Effector memory CD8-positive, alpha-beta T cell (primary cell): ENCODE results near the gene LSM14B.

ENCODE experiments used
- ATAC-seq: fragments of 150-1000 bp; cut with Tn5 transposase; replicated peaks from 2 replicates; pipeline ENCODE4 v1.10.0; 2021; ENCODE audit warnings: mild to moderate bottlenecking, moderate library complexity
- DNase-seq, 3 experiments: peaks; one replicate each; pipeline ENCODE4 v3.0.0; 2021
- H3K27ac Mint-ChIP-seq, 2 donors: one replicate each; pipeline ENCODE4 v1.8.0; 2022; ENCODE audit warnings: mild to moderate bottlenecking in 2 of 2, mixed read lengths in 2 of 2, moderate library complexity in 2 of 2
- H3K27me3 Mint-ChIP-seq, 2 donors: one replicate each; pipeline ENCODE4 v1.8.0; 2022; ENCODE audit warnings: mixed read lengths in 2 of 2
- H3K36me3 Mint-ChIP-seq: one replicate; pipeline ENCODE4 v1.8.0; 2022; ENCODE audit warnings: mild to moderate bottlenecking, moderate library complexity, mixed read lengths; ENCODE audit not compliant: insufficient read depth
- H3K4me1 Mint-ChIP-seq, 2 donors: one replicate each; pipeline ENCODE4 v1.8.0; 2022; ENCODE audit warnings: low read depth in 2 of 2, mixed read lengths in 2 of 2
- H3K4me3 Mint-ChIP-seq, 2 donors: one replicate each; pipeline ENCODE4 v1.8.0; 2022; ENCODE audit warnings: mild to moderate bottlenecking in 2 of 2, mixed read lengths in 2 of 2, moderate library complexity in 2 of 2
- H3K9me3 Mint-ChIP-seq, 2 donors: one replicate each; pipeline ENCODE4 v1.8.0; 2022; ENCODE audit warnings: mixed read lengths in 2 of 2

The LSM14B gene

DNA sequence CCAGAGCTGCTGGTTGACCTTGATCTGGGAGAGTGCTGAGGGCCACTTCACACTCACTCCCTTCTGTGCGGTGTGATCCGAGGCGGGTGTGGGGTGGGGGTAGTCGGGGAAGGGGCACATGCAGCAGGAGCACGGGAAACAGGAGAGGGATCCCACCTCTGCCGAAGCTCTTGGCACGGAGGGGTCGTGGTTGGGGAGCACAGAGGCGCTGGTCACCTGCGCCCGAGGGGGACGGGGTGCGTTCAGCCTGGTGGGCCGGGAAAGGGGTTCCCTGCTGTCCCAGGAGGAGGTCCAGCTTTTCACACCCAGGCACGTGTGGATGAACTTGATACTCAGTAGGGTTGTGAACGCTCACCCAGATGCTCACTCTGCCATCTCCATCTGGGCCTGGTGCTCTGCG lies 38.6 kb downstream of the LSM14B start:
- no peaks in the 10 kb centered on the region for H3K27me3 Mint-ChIP-seq
- H3K9me3 Mint-ChIP-seq = no peaks in the 10 kb centered on the region
- peaks cover 54% of the 10 kb centered on the region for H3K36me3 Mint-ChIP-seq
- no peak overlapping the region for H3K4me3 Mint-ChIP-seq
- DNase-seq = no peak
- ATAC-seq = no peak
- H3K27ac Mint-ChIP-seq = no peak overlapping the region
- peaks cover 6 to 15% of the 10 kb centered on the region in 2 donors for H3K4me1 Mint-ChIP-seq

DNA sequence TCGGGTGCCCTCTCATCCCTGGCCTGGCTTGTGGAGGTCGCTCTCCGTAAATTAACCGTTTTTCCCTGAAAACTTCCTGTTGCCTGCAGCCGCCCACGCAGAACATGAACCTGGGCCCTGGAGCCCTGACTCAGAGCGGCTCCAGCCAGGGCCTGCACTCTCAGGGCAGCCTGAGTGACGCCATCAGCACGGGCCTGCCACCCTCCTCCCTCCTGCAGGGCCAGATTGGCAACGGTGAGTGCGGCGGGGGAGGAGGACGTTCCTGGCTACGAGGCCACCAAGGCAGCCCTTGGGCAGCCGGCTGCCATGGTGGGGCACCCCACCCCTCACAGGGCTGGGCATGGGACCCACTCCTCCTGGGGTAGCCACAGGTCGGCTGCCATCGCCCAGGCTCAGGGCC lies 39.1 kb downstream of the LSM14B start:
- no peaks in the 10 kb centered on the region for H3K27me3 Mint-ChIP-seq
- H3K9me3 Mint-ChIP-seq = no peaks in the 10 kb centered on the region
- DNase-seq = no peak
- H3K4me1 Mint-ChIP-seq = peaks cover 5 to 10% of the 10 kb centered on the region in 2 donors
- no peak overlapping the region for H3K4me3 Mint-ChIP-seq
- no peak overlapping the region for H3K27ac Mint-ChIP-seq
- peaks cover 52% of the 10 kb centered on the region for H3K36me3 Mint-ChIP-seq
- no peak for ATAC-seq

- ATAC-seq (no peak), DNase-seq (no peak)
- Mint-ChIP-seq H3K4me3 (no peak overlapping the region), H3K27me3 (no peaks in the 10 kb centered on the region), H3K4me1 (peaks cover 5 to 10% of the 10 kb centered on the region in 2 donors), H3K9me3 (no peaks in the 10 kb centered on the region), H3K36me3 (peaks cover 48% of the 10 kb centered on the region), H3K27ac (no peak overlapping the region)
Observed at GRCh38 chr20:62162765-62163484, 40.6 kb downstream of the LSM14B start.

- DNase-seq (no peak), ATAC-seq (no peak)
- no peaks in the 10 kb centered on the region for H3K9me3 Mint-ChIP-seq
- no peak overlapping the region for H3K4me3 Mint-ChIP-seq
- no peaks in the 10 kb centered on the region for H3K27me3 Mint-ChIP-seq
- H3K27ac Mint-ChIP-seq = no peak overlapping the region
- peaks cover 48% of the 10 kb centered on the region for H3K36me3 Mint-ChIP-seq
- H3K4me1 Mint-ChIP-seq = peaks cover 5 to 9% of the 10 kb centered on the region in 2 donors
Observed at GRCh38 chr20:62163485-62163865, 41.2 kb downstream of the LSM14B start.

- no peak for ATAC-seq
- H3K36me3 Mint-ChIP-seq = peaks cover 43% of the 10 kb centered on the region
- H3K9me3 Mint-ChIP-seq = no peaks in the 10 kb centered on the region
Observed at GRCh38 chr20:62163986-62164762, 41.9 kb downstream of the LSM14B start.

DNA sequence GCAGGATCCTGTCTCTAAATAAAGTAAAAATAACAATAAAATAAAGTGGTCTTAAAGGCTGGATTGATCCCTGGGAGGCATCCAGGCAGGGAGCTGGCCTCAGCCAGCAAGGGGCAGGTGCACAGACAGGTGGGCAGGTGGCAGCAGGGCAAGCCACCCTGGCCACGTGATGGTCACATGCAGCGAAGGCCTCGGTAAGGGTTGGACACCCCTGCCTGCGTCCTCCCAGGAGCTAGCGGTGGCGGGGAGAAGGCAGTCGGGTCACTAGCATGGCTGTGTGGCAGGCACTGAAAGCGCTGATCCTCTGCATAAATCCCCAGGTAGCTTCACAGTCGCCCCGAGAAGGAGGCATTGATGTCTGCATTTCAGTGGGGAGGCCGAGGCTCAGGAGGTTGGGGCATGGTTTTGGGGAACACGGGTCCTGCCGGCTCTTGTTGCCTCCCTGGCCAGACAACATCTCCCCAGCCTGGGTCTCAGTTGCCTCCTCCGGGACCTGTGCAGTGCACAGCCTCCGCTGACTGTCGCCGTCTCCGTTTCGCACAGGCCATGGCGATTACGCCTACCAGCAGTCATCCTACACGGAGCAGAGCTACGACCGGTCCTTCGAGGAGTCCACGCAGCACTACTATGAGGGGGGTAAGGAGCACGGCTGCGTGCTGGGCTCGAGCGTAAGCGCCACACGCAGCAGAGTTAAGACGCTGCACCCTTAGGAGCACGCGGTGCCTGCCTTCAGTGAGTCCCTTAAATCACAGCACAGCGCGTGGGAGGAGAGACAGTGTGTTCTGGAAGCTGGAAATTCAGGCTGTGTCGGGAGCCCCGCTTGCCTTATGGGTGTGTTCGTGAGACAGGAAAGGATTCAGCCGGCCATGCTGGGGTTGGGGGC lies 42.8 kb downstream of the LSM14B start:
- no peak for ATAC-seq
- peak overlapping the region in 1 of 2 donors; percentile 26 for H3K27ac Mint-ChIP-seq

More at GRCh38 chr20:62163986-62164762, 41.9 kb downstream of the LSM14B start:
- no peak for DNase-seq
- peaks cover 5 to 7% of the 10 kb centered on the region in 2 donors for H3K4me1 Mint-ChIP-seq
- peak overlapping the region in 1 of 2 donors; percentile 10 for H3K27ac Mint-ChIP-seq
- no peak overlapping the region for H3K4me3 Mint-ChIP-seq
- H3K27me3 Mint-ChIP-seq = no peaks in the 10 kb centered on the region

GRCh38 chr20:62165762-62166399 lies 43.6 kb downstream of the LSM14B start:
- Mint-ChIP-seq H3K36me3 (peaks cover 33% of the 10 kb centered on the region), H3K27ac (no peak overlapping the region), H3K27me3 (no peaks in the 10 kb centered on the region), H3K9me3 (no peaks in the 10 kb centered on the region), H3K4me3 (no peak overlapping the region), H3K4me1 (no peaks in the 10 kb centered on the region)
- ATAC-seq (no peak), DNase-seq (no peak)

More for the DNA sequence above, 42.8 kb downstream of the LSM14B start:
- DNase-seq = no peak
- H3K9me3 Mint-ChIP-seq = no peaks in the 10 kb centered on the region
- no peaks in the 10 kb centered on the region for H3K4me1 Mint-ChIP-seq
- H3K36me3 Mint-ChIP-seq = peaks cover 41% of the 10 kb centered on the region
- H3K27me3 Mint-ChIP-seq = no peaks in the 10 kb centered on the region
- no peak overlapping the region for H3K4me3 Mint-ChIP-seq

- ATAC-seq = no peak
- Mint-ChIP-seq H3K9me3 (no peaks in the 10 kb centered on the region), H3K4me1 (no peaks in the 10 kb centered on the region), H3K36me3 (peaks cover 30% of the 10 kb centered on the region), H3K27ac (no peak overlapping the region), H3K27me3 (no peaks in the 10 kb centered on the region), H3K4me3 (no peak overlapping the region)
- DNase-seq = no peak
Observed at GRCh38 chr20:62167474-62167873, 45.2 kb downstream of the LSM14B start.

DNA sequence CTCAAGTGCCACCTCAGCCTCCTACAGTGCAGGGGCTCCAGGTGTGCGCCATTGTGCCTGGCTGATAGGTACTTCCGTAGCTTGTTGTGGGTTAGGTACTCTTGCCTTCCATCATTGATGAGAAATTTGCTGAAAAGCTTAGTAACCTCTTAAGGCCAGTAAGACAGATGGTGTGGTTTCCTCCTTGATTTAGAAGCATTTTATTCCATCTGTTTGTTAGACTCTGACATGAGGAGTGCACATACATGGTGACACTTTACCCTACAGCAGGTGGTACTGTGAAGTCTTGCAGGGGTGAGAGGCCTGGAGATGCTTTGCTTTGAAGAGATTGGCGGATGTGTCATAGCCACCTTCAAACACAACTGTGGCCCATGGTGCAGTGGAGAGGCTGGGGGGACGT lies 45.8 kb downstream of the LSM14B start:
- H3K4me3 Mint-ChIP-seq = no peak overlapping the region
- H3K4me1 Mint-ChIP-seq = no peaks in the 10 kb centered on the region
- H3K36me3 Mint-ChIP-seq = peaks cover 26% of the 10 kb centered on the region
- H3K9me3 Mint-ChIP-seq = no peaks in the 10 kb centered on the region
- H3K27me3 Mint-ChIP-seq = no peaks in the 10 kb centered on the region
- DNase-seq = no peak
- no peak overlapping the region for H3K27ac Mint-ChIP-seq
- no peak for ATAC-seq

GRCh38 chr20:62168890-62169435 lies 46.7 kb downstream of the LSM14B start:
- no peak for DNase-seq
- H3K36me3 Mint-ChIP-seq = peaks cover 22% of the 10 kb centered on the region
- H3K4me3 Mint-ChIP-seq = no peak overlapping the region
- no peaks in the 10 kb centered on the region for H3K27me3 Mint-ChIP-seq
- H3K9me3 Mint-ChIP-seq = no peaks in the 10 kb centered on the region
- ATAC-seq = no peak
- no peaks in the 10 kb centered on the region for H3K4me1 Mint-ChIP-seq
- H3K27ac Mint-ChIP-seq = no peak overlapping the region

GRCh38 chr20:62170536-62170935 lies 48.3 kb downstream of the LSM14B start:
- Mint-ChIP-seq H3K4me3 (no peak overlapping the region), H3K36me3 (peaks cover 19% of the 10 kb centered on the region), H3K9me3 (no peaks in the 10 kb centered on the region), H3K4me1 (no peaks in the 10 kb centered on the region), H3K27me3 (no peaks in the 10 kb centered on the region), H3K27ac (peak overlapping the region in 1 of 2 donors; percentile 65)
- ATAC-seq (no peak), DNase-seq (no peak)

DNA sequence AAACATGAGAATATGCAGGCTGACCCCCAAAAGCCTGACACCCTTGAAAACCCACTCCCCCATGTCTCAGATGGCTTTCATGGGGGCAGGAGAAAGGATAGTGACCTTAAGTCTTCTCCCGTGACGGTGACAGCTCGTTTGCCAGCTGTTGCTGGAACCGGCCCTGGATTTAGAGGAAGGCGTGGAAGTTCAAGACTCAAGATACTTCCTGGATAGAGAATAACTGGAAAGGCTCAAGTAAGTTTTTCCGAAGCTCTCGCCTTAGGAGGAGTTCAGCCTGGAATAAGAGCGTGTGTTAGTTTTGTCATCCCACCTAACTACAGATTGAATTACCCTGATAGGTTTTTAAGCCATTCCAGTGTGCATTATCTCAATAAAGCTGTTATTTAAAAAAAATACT lies 49.0 kb downstream of the LSM14B start:
- H3K4me1 Mint-ChIP-seq = no peaks in the 10 kb centered on the region
- DNase-seq = no peak
- no peak overlapping the region for H3K4me3 Mint-ChIP-seq
- no peak for ATAC-seq
- no peaks in the 10 kb centered on the region for H3K27me3 Mint-ChIP-seq
- no peaks in the 10 kb centered on the region for H3K9me3 Mint-ChIP-seq
- H3K36me3 Mint-ChIP-seq = peaks cover 14% of the 10 kb centered on the region
- H3K27ac Mint-ChIP-seq = no peak overlapping the region

GRCh38 chr20:62172666-62173065 lies 50.4 kb downstream of the LSM14B start:
- Mint-ChIP-seq H3K4me3 (no peak overlapping the region), H3K4me1 (no peaks in the 10 kb centered on the region), H3K36me3 (peaks cover 12% of the 10 kb centered on the region), H3K27me3 (no peaks in the 10 kb centered on the region), H3K27ac (no peak overlapping the region), H3K9me3 (no peaks in the 10 kb centered on the region)
- no peak for DNase-seq
- ATAC-seq = no peak
